Liver (tissue), 9 donors: ENCODE measurements around the gene PCP4L1. TPM values are rescaled to one million over a fixed set of nuclear protein-coding genes. Genes with fewer than 3 reads are reported as not detected.
A peak's percentile ranks its signal among the peaks of the same experiment; 100 is the strongest.
"Not testable (repeated sequence)": the region's sequence is repeated elsewhere in the genome, so short reads cannot be mapped to it uniquely, and the experiment has no call there.

ENCODE experiments used
- DNase-seq: peaks from one replicate; pipeline ENCODE4 v3.0.0-alpha.2; 2017; ENCODE audit warnings: low spot score
- H3K27ac ChIP-seq, 2 donors: one replicate each; pipeline ENCODE4 v1.7.0; 2013; ENCODE audit warnings: inconsistent platforms in 2 of 2, low read length in 2 of 2, control low read depth in 1 of 2, low read depth in 1 of 2, mild to moderate bottlenecking in 1 of 2
- H3K27me3 ChIP-seq, 4 donors: one replicate each; pipeline versions ENCODE4 v1.6.1 to v1.7.0; 2013; ENCODE audit warnings: low read length in 3 of 4, inconsistent platforms in 1 of 4, mild to moderate bottlenecking in 1 of 4, moderate library complexity in 1 of 4; ENCODE audit not compliant: control insufficient read depth in 4 of 4, insufficient read depth in 4 of 4
- H3K36me3 ChIP-seq, 4 donors: one replicate each; pipeline versions ENCODE4 v1.6.1 to v1.7.0; 2013; ENCODE audit warnings: low read length in 3 of 4, mild to moderate bottlenecking in 3 of 4, low read depth in 1 of 4, moderate library complexity in 1 of 4; ENCODE audit not compliant: control insufficient read depth in 4 of 4, insufficient read depth in 3 of 4
- H3K4me1 ChIP-seq, 4 donors: one replicate each; pipeline versions ENCODE4 v1.6.1 to v1.7.0; 2013; ENCODE audit warnings: low read length in 3 of 4, mild to moderate bottlenecking in 3 of 4, moderate library complexity in 1 of 4; ENCODE audit not compliant: control insufficient read depth in 4 of 4, insufficient read depth in 4 of 4
- H3K4me3 ChIP-seq, 3 donors: one replicate each; pipeline versions ENCODE4 v1.6.1 to v1.7.0; 2013; ENCODE audit warnings: low read length in 3 of 3, control low read depth in 1 of 3, low read depth in 1 of 3, mild to moderate bottlenecking in 1 of 3
- H3K9ac ChIP-seq, 2 donors: one replicate each; pipeline ENCODE4 v1.7.0; 2013; ENCODE audit warnings: low read length in 2 of 2, mild to moderate bottlenecking in 2 of 2, moderate library complexity in 2 of 2, control low read depth in 1 of 2, low read depth in 1 of 2
- H3K9me3 ChIP-seq, 4 donors: one replicate each; pipeline versions ENCODE4 v1.6.1 to v1.7.0; 2013; ENCODE audit warnings: low read length in 3 of 4; ENCODE audit not compliant: control insufficient read depth in 4 of 4
- FOXA1 ChIP-seq: IDR thresholded peaks from 2 replicates; pipeline ENCODE4 v1.6.1; 2016; ENCODE audit warnings: antibody characterized with exemption
- FOXA2 ChIP-seq: IDR thresholded peaks from 2 replicates; pipeline ENCODE4 v1.6.1; 2016; ENCODE audit warnings: antibody characterized with exemption
- HNF4A ChIP-seq, 2 donors: conservative IDR thresholded peaks; 2 replicates each; pipeline ENCODE4 v1.6.1; 2016; ENCODE audit warnings: antibody characterized with exemption in 2 of 2, mild to moderate bottlenecking in 2 of 2
- HNF4G ChIP-seq: IDR thresholded peaks from 2 replicates; pipeline ENCODE4 v1.6.1; 2016; ENCODE audit warnings: antibody characterized with exemption
- JUND ChIP-seq, 2 donors: IDR thresholded peaks; 2 replicates each; pipeline ENCODE4 v1.6.1; 2016; ENCODE audit warnings: antibody characterized with exemption in 2 of 2
- NR2F2 ChIP-seq: IDR thresholded peaks from 2 replicates; pipeline ENCODE4 v1.6.1; 2016; ENCODE audit warnings: antibody characterized with exemption
- RXRA ChIP-seq, 2 donors: IDR thresholded peaks; 2 replicates each; pipeline ENCODE4 v1.6.1; 2017 to 2018; ENCODE audit warnings: antibody characterized with exemption in 2 of 2, mild to moderate bottlenecking in 1 of 2
- SP1 ChIP-seq: IDR thresholded peaks from 2 replicates; pipeline ENCODE4 v1.6.1; 2018; ENCODE audit warnings: antibody characterized with exemption, mild to moderate bottlenecking
- TAF1 ChIP-seq: conservative IDR thresholded peaks from 2 replicates; pipeline ENCODE4 v1.6.1; 2016; ENCODE audit warnings: antibody characterized with exemption, mild to moderate bottlenecking
- WGBS: extraction: QIAGEN DNeasy Blood & Tissue Kit; methylation state at CpG from one replicate; pipeline ENCODE4 v1.1.7; 2013; 5-methylcytosine and 5-hydroxymethylcytosine counted together
- polyA plus RNA-seq, 2 donors: library from polyadenylated mRNA; stranded (reverse) in 1 of 2; unstranded in 1 of 2; fragments of 200-250 nt in 1 of 2; fragments of >200 nt in 1 of 2; fragmentation: Nextera tagmentation in 1 of 2; extraction: Ambion mirVana in 1 of 2; gene quantifications; one replicate each; pipeline versions ENCODE4 v1.2.1 to v1.2.3, GENCODE V29; 2013 to 2015
- total RNA-seq, 2 donors: library from RNA; depleted of rRNA; stranded (reverse); fragments of >200 nt; gene quantifications; one replicate each; pipeline ENCODE4 v1.2.3, GENCODE V29; 2014
- TF ChIP-seq, protein P1 (sequence below): fragments of 150-350 bp; IDR thresholded peaks from 2 replicates; pipeline ENCODE4 v1.5.1; 2017; ENCODE audit warnings: improper control_type of control experiment, low read depth, low read length; ENCODE audit not compliant: missing input control
- TF ChIP-seq, protein P2 (sequence below): IDR thresholded peaks from 2 replicates; pipeline ENCODE4 v1.6.1; 2016; ENCODE audit warnings: antibody characterized with exemption
- TF ChIP-seq, protein P3 (sequence below): IDR thresholded peaks from 2 replicates; pipeline ENCODE4 v1.6.1; 2016; ENCODE audit warnings: antibody characterized with exemption
- TF ChIP-seq, protein P4 (sequence below): IDR thresholded peaks from 2 replicates; pipeline ENCODE4 v1.6.1; 2016; ENCODE audit warnings: antibody characterized with exemption
- donor health status: healthy.
- donor health status: healthy.
- donor health status: healthy.
- donor health status: healthy.
- donor health status: healthy.

Gene PCP4L1
- total and polyA plus RNA-seq, 4 donors, result 1.1 to 8.7 (median 5.0) TPM

DNA sequence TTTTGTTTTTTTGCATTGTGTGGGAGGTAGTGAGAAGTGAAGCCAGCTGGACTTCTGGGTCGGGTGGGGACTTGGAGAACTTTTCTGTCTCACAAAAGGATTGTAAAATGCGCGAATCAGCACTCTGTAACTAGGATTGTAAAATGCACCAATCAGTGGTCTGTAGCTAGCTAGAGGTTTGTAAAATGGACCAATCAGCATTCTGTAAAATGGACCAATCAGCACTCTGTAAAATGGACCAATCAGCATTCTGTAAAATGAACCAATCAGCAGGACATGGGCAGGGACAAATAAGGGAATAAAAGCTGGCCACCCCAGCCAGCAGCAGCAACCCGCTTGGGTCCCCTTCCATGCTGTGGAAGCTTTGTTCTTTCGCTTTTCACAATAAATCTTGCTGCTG lies 8.4 kb upstream of the PCP4L1 start:
- not testable (repeated sequence) for H3K9ac ChIP-seq, H3K4me1 ChIP-seq, DNase-seq, H3K9me3 ChIP-seq, H3K27ac ChIP-seq, H3K27me3 ChIP-seq, H3K4me3 ChIP-seq, H3K36me3 ChIP-seq
- 94% methylated on average over 5 of the region's 5 CpGs for WGBS

DNA sequence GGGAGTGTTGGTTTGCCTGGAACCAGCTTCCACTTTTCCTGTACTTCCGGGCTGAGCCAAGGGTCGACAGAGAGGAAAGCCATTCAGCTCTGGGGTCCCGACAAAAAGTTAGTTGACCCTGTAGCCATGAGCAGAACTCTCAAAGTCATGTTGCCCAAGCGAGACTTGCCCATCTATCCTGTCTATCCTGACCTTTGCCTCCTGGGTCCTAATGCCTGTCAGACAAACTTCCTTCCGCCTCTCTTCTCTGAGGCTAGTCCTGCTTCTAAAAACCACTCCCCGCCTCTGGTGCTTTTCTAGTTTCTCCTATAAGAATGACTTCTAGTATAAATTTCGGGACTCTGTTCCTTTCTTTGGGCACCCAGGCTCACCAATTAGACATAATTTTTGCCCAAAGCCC lies 7.7 kb upstream of the PCP4L1 start:
- H3K36me3 ChIP-seq, result no peaks in the 10 kb centered on the region
- no peak overlapping the region for H3K9ac ChIP-seq
- H3K27ac ChIP-seq, result no peak overlapping the region
- H3K4me3 ChIP-seq, result no peak overlapping the region
- H3K4me1 ChIP-seq, result peaks cover 2 to 6% (median 3%) of the 10 kb centered on the region in 4 donors
- H3K9me3 ChIP-seq, result no peaks in the 10 kb centered on the region
- peak in 1 of 2 donors; percentile 25 for TF ChIP-seq HNF4A (conservative IDR thresholded peaks at IDR 0.05)
- TF ChIP-seq, protein P1, sequence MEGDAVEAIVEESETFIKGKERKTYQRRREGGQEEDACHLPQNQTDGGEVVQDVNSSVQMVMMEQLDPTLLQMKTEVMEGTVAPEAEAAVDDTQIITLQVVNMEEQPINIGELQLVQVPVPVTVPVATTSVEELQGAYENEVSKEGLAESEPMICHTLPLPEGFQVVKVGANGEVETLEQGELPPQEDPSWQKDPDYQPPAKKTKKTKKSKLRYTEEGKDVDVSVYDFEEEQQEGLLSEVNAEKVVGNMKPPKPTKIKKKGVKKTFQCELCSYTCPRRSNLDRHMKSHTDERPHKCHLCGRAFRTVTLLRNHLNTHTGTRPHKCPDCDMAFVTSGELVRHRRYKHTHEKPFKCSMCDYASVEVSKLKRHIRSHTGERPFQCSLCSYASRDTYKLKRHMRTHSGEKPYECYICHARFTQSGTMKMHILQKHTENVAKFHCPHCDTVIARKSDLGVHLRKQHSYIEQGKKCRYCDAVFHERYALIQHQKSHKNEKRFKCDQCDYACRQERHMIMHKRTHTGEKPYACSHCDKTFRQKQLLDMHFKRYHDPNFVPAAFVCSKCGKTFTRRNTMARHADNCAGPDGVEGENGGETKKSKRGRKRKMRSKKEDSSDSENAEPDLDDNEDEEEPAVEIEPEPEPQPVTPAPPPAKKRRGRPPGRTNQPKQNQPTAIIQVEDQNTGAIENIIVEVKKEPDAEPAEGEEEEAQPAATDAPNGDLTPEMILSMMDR, result no peak
- H3K27me3 ChIP-seq, result no peaks in the 10 kb centered on the region
- WGBS, result 83% methylated on average over 7 of the region's 7 CpGs
- no peak for DNase-seq

DNA sequence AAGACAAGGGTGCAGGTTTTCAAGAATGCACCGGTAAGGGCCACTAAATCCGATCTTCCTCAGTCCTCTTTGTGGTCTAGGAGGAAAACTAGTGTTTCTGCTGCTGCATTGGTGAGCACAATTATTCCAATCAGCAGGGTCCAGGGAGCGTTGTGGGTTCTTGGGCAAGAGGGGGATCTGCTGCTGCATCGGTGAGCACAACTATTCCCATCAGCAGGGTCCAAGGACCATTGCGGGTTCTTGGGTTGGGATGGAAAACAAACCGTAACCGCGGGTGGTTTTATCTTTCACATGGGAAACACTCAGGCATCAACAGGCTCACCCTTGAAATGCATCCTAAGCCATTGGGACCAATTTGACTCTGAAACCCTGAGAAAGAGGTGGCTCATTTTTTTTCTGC lies 7.0 kb upstream of the PCP4L1 start:
- Histone ChIP-seq H3K9me3 (no peaks in the 10 kb centered on the region), H3K27me3 (no peaks in the 10 kb centered on the region), H3K36me3 (no peaks in the 10 kb centered on the region), H3K4me1 (peaks cover 2 to 7% (median 5%) of the 10 kb centered on the region in 4 donors), H3K4me3 (no peak overlapping the region), H3K9ac (no peak overlapping the region), H3K27ac (no peak overlapping the region)
- 98% methylated on average over 8 of the region's 8 CpGs for WGBS
- TF ChIP-seq, protein P2, sequence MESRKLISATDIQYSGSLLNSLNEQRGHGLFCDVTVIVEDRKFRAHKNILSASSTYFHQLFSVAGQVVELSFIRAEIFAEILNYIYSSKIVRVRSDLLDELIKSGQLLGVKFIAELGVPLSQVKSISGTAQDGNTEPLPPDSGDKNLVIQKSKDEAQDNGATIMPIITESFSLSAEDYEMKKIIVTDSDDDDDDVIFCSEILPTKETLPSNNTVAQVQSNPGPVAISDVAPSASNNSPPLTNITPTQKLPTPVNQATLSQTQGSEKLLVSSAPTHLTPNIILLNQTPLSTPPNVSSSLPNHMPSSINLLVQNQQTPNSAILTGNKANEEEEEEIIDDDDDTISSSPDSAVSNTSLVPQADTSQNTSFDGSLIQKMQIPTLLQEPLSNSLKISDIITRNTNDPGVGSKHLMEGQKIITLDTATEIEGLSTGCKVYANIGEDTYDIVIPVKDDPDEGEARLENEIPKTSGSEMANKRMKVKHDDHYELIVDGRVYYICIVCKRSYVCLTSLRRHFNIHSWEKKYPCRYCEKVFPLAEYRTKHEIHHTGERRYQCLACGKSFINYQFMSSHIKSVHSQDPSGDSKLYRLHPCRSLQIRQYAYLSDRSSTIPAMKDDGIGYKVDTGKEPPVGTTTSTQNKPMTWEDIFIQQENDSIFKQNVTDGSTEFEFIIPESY, result no peak
- no peak for TF ChIP-seq FOXA1
- TF ChIP-seq NR2F2, result no peak
- no peak for TF ChIP-seq TAF1
- no peak for TF ChIP-seq FOXA2
- DNase-seq, result no peak

DNA sequence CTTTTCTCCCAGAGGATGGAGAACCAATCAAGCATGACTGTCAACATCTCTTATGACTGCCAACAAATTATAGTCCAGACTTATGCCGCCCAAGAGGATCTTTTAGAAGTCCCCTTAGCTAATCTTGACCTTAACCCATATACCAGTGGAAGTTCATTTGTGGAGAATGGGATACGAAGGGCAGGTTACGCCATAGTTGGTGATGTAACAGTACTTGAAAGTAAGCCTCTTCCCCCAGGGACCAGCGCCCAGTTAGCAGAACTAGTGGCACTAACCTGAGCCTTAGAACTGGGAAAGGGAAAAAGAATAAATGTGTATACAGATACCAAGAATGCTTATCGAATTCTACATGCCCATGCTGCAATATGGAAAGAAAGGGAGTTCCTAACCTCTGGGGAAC lies 3.2 kb upstream of the PCP4L1 start:
- H3K27me3 ChIP-seq, H3K36me3 ChIP-seq, H3K9ac ChIP-seq, H3K9me3 ChIP-seq, H3K4me3 ChIP-seq, DNase-seq: not testable (repeated sequence)
- Histone ChIP-seq H3K4me1 (peaks cover 5 to 13% (median 8%) of the 10 kb centered on the region in 4 donors), H3K27ac (peak overlapping the region in 1 of 2 donors; percentile 12)
- peak; percentile 75 to 78 for TF ChIP-seq RXRA (IDR thresholded peaks at IDR 0.05)
- TF ChIP-seq, protein P3, sequence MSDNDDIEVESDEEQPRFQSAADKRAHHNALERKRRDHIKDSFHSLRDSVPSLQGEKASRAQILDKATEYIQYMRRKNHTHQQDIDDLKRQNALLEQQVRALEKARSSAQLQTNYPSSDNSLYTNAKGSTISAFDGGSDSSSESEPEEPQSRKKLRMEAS, result peak; percentile 21
- peak in 1 of 2 donors; percentile 25 for TF ChIP-seq JUND (IDR thresholded peaks at IDR 0.05)
- peak; percentile 9 for TF ChIP-seq HNF4G
- TF ChIP-seq, protein P4, sequence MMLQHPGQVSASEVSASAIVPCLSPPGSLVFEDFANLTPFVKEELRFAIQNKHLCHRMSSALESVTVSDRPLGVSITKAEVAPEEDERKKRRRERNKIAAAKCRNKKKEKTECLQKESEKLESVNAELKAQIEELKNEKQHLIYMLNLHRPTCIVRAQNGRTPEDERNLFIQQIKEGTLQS, result peak; percentile 81
- TF ChIP-seq SP1, result peak; percentile 39
- peak; percentile 69 to 76 for TF ChIP-seq HNF4A (conservative IDR thresholded peaks at IDR 0.05)
- 44% methylated on average over 5 of the region's 5 CpGs for WGBS
